HG02642 (cell line): ENCODE measurements around the gene PIP5KL1.

Experiments used
- ATAC-seq: cut with Tn5 transposase; IDR thresholded peaks from one replicate; pipeline ENCODE4 v1.9.1; 2021; ENCODE audit warnings: mild to moderate bottlenecking; ENCODE audit not compliant: unreplicated experiment, poor library complexity

The PIP5KL1 gene

GRCh38 chr9:127953768-127954505, 23.4 kb upstream of the PIP5KL1 start:
- ATAC-seq: no peak

DNA sequence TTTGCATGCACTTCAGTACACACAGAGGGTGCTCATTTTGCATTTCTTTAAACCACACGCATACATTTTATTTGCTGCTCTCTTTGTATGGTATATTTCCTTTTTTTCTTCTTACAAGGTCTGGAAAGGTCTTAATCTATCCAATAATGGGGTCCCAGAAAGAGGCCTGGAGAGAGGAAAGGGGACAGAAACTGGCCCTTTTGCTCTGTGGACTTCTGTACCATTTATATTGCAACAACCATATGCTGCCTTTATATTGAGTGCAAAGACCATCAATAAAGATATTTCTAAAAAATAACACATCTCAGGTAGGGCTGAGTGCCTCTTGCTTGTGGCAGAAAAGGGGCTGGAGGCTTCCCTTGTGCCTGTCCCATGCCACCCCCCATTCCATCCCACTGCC, 22.6 kb upstream of the PIP5KL1 start:
- no peak for ATAC-seq

DNA sequence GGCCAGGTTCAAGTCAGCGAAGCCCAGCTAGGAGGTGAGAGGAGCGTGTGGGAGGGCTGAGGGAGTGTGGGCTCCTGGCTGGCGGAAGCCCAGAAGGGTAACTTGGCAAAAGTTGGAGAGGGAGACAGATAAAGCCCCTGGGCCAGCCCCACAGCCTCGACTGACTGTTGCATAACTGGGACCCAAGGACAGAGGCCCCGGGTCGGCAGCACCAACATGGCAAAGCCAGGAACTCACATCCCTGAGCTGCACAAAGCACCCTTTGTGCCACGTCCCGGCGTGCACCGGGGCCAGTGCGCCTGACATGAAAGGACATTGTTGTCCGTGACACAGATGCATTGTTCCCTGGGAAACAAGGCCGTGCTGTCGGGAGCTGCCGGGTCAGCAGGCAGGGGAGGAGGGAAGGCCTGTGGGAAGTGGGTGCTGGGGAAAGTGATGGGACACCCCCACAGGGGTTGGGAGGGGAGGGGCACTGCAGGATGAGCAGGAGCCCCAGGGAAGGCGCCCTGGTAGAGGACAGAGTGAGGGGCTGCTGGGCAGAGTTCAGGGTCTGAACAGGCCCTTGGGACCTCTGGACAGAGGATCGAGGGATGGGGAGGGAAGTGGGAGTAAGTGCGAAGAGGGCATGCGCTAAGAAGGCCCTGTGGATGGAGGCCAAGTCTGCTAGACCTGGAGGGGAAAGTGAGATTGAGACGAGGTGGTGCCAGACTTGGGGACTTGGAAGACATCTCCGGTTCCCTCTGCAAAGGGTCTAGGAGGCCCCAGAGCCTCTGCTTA, 20.1 kb upstream of the PIP5KL1 start:
- ATAC-seq: no peak

DNA sequence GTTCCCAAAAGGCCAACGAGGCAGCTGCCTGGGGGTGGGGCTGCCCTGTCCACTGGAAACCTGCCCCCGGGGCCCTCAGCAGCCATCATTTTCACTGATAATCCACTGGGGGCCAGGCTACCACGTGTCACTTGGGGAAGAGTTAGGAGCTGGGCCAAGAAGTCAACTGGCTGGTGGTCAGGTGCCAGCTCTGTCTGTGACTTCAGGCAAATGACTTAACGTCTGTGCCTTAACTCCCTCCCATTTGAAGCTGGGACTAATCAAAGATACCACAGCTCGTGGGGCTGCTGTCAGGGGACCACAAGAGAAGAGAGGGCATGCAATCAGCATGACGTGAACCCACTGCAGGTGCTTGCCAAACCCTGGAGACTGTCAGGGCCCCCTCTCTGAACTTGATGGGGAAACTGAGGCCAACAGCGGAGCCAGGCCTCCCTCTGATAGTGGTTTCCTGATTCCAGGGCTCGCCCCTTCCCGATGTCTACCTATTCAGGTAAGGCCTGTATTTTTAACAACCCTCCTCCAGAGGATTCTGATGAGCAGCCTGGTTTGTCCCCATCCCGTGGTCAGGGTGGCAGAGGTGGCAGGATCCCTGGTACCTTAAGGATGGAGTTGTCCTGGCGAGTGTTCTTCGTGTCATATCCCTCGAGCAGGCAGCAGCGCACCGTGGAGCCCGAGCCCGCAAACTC, 19.4 kb upstream of the PIP5KL1 start:
- no peak for ATAC-seq

DNA sequence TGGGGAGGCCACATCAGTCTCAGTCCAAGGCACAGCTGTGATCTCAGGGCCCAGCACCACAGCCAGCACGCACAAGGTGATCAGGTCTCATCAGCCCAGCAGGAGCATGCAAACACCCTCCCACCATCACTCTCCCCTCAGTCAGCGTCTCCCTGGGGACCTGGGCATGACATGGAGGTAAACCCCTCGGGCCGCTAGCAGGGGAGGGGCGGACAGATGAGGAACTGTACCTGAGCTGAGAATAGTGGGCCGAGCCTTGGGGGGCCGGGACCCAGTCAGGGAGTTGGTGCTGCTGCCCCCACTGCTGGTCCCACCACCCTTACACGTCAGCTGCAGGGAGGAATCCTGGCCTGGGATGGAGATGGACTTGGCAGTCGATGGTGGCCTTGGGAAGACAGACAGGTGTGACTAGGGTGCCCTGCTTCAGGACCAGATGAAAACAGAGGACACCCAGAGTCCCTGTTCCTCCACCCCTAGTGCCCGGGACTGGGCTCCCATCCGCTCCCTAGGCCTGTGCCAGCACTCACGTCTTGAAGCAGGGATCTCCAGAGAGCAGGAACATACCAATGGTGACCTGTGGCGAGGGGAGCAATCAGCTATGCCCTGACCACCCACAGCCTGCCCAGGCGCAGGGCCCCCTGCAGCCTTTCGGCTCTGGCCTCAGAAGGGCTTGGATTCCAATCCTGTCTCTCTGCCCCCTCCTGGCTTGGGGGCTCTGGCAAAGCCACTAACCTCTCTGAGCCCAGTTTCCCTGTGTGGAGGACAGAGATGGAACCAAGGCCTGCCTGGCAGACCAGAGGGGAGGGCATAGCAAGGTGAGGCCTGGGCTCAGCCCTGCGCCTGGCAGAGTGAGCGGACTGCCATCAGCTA, 17.5 kb upstream of the PIP5KL1 start:
- ATAC-seq: no peak

- ATAC-seq: no peak
Observed at GRCh38 chr9:127946728-127947127, 16.2 kb upstream of the PIP5KL1 start.

DNA sequence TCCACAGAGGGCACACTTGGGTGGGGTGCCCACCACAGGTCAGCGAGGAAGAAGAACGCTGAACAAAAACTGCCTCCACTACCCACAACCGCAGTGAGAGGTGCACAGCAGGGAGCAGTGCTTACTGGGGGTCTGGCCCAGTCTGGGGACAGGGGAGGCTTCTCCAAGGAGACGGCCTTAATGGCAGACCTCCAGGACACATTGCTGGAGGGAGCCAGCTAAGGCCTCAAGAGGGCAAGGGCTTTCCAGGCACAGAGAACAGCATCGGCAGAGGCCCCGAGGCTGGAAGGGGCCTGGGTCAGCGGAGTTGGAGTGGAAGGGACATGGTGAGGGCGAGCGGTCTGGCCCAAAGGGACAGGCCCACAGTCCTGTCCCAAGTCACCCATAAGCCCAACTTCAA, 15.4 kb upstream of the PIP5KL1 start:
- ATAC-seq: no peak

GRCh38 chr9:127945338-127945737, 14.8 kb upstream of the PIP5KL1 start:
- ATAC-seq: no peak

DNA sequence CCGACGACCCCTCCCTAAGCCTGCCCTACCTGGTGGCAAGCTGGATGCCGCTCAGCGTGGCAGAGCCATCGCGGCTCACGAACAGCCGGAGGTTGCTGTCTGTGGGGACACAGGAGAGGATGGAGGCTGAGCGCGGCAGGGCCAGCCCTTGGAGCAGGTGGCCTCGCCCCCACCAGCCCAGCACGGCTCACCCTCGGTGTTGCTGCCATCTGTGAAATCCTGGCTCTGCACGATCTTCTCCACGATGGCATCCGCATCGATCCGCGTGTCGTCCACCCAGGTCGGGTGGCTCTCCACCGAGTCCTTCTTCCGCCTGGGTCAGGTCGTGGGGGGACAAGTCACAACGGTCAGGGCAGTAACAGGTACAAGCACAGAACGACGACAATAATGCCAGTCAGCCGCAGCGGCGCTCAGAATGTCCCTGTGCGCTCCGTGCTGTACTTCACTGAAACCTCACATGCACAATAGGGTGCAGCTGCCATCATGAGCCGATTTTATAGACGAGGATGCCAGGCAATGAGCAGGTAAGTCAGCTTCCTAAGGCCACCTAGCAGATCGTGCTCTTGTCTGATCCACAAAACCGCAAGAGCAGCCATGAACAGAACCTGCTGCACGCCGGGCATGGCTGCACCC, 14.1 kb upstream of the PIP5KL1 start:
- ATAC-seq: no peak

GRCh38 chr9:127943731-127944144, 13.2 kb upstream of the PIP5KL1 start:
- peak; percentile 49 for ATAC-seq

- ATAC-seq: peak; percentile 8
Observed at GRCh38 chr9:127943011-127943662, 12.6 kb upstream of the PIP5KL1 start.

- ATAC-seq: no peak
Observed at GRCh38 chr9:127942216-127943010, 11.8 kb upstream of the PIP5KL1 start.

GRCh38 chr9:127941961-127942215, 11.3 kb upstream of the PIP5KL1 start:
- ATAC-seq: no peak

- ATAC-seq: no peak
Observed at GRCh38 chr9:127941062-127941960, 10.7 kb upstream of the PIP5KL1 start.

DNA sequence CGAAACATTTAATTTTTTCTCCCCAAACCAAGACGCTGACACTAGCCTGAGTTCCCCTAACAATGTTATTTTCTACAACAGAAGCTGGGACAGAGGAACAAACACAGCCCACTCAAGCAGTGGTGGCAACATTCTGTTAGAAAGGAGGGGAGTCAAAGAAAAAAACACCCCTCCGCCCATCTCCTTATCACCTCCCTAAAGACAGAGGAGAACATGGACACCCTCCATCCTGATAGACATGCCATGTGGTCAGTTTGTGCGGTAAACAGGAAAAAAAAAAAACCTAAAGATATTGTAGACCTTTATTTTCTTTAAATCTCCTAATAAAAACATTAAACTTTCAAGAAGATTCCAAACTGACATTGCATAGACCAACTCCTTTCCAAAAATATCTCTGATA, 10.0 kb upstream of the PIP5KL1 start:
- ATAC-seq: no peak

DNA sequence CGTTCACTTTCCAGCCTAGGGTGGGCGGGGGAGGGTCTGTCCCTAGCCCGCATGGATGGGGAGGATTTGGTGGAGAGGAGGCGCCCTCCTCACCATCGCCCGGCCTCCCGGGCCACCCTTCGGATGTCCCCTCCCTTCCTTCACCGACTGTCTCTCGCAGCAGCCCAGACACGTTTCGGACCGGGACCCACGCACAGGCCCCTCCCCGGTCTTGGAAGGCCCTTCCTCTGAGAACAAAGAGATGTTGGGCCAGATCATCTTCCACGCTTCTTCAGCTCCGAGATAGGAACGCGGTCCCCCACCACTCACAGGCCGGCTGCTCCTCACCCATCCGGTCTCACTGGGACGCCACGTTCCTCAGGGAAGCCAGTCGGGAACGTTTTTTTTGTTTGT, 7.7 kb upstream of the PIP5KL1 start:
- no peak for ATAC-seq

DNA sequence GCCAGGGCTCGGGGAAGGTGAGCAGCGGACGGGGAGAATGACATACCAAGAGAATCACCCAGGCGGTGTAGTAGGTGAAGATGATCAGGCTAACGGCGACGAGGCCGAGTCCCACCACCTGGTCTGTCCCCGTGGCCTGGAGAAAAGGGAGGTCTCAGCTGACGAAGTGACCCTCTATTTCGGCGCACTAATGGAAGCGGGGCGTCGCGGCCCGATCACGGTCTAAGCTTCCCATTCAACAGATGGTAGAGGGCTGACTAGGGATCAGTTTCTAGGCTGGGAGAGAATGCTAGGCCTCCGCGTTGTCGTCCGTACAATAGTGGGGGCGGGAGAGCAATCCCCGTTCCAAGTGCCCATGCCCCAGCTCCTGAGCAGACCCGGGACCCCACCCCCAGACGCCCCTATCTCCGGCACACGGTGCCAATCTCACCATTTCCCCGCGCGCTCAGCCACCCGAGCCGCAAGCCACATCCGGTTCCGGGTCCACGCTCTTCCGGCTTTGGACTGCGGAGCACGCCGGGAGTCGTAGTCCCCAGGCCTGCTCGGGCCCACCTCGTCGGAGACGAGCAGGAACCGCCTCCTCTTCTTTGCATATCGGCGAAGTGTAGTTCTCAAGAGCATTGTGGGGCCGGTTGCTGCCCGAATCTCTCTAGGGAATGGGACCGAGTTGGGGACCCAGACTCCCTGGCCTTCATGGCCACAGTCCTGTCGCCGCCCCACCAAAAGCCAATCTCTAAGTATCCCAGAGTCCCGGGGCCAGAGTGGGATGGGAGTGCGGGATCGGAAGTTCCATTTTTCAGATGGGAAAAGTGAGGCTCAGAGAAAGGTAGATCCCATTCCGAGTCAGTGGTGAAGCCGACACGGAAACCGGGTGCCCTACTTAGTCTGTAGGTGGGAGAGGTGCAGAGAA, 7.1 kb upstream of the PIP5KL1 start, which contains the start of gene DPM2:
TSS of gene DPM2 (minus strand) at position 467 of the 910 bp plus-strand sequence. CDS start at position 433, 34 bp downstream.
- peak; percentile 88 for ATAC-seq
